ENCODE data around the gene PPP1R9A. TPM values are rescaled to one million over a fixed set of nuclear protein-coding genes. Genes with fewer than 3 reads are reported as not detected.
"Not testable (repeated sequence)": the region's sequence is repeated elsewhere in the genome, so short reads cannot be mapped to it uniquely, and the experiment has no call there.

Gene PPP1R9A
- total and polyA plus RNA-seq, 10 of the 15 experiments (the other 5 are each of a cell fraction or from before 2014, with no cell fraction given): 0.04 to 0.12 TPM; not detected in 8

- WGBS (ENCODE audit: insufficient coverage, insufficient replicate concordance, low lambda C conversion rate, missing lambda C conversion rate): 53% methylated on average over 5 of the region's 5 CpGs
- POLR2A ChIA-PET: not testable (repeated sequence)
Observed at GRCh38 chr7:94999601-95000000, 92.2 kb downstream of the PPP1R9A start.

DNA sequence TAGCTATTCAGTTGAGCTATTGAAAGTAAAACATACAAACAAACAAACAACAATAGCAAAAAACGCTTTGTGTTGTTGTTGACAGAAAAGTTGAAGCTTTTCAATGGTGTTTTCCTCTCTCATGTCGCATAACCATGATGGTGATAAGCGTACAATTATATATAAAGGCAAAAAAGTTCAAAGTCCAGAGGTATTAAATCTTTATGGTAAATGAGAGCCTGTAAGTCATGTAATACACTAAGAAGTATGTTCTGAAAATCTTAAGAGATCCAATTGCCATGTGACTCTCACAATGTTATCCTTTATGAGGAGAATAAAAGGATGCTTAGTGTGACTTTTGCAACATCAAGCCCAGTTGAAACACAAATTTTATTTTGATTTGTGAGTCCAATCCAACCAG lies 93.9 kb downstream of the PPP1R9A start:
- ChIA-PET POLR2A (no interaction called here), SMC1A (ENCODE audit: uncharacterized antibody, unreplicated experiment) (no interaction called here)
- in situ Hi-C loops (cut with MboI): no loop called here

More at GRCh38 chr7:94999601-95000000, 92.2 kb downstream of the PPP1R9A start:
- DNase-seq (ENCODE audit: low read depth, low spot score); FAIRE-seq; H4K20me1 ChIP-seq (ENCODE audit: control insufficient read depth, insufficient read depth); H3K9ac ChIP-seq (ENCODE audit: control insufficient read depth, insufficient read depth, low read length); ATAC-seq; H3K27me3 ChIP-seq (replicated peaks in 1 of 2; ENCODE audit: control insufficient read depth in 2 of 2, insufficient read depth in 2 of 2, low read length in 1 of 2); H3K36me3 ChIP-seq (ENCODE audit: control insufficient read depth in 2 of 2, insufficient read depth in 2 of 2, low read length in 1 of 2); intact Hi-C loops (cut with micrococcal nuclease; ENCODE audit: unreplicated experiment); BruUV-seq (replicated peaks); H3K79me2 ChIP-seq (ENCODE audit: control insufficient read depth, insufficient read depth, low read length); H3K27ac ChIP-seq (ENCODE audit: control insufficient read depth, insufficient read depth); H3K4me1 ChIP-seq (ENCODE audit: control insufficient read depth, insufficient read depth, low read length); H2AFZ ChIP-seq (ENCODE audit: control insufficient read depth, low read depth, low read length); H3K4me2 ChIP-seq (ENCODE audit: control insufficient read depth, insufficient read depth); H3K9me3 ChIP-seq (replicated peaks; ENCODE audit: control insufficient read depth, insufficient read depth, low read length); RAD21 ChIA-PET (ENCODE audit: unreplicated experiment); in situ Hi-C loops (cut with MboI); H3K4me3 ChIP-seq: not testable (repeated sequence)
- ChIA-PET CTCF (interaction anchor here (0.6 kb wide), 1 partner anchor 25 kb away, joined by 3 read pairs; no protein-coding TSS in a partner anchor), SMC1A (ENCODE audit: uncharacterized antibody, unreplicated experiment) (interaction anchor here (3.1 kb wide), 1 partner anchor 12 kb away, joined by 20 read pairs; no protein-coding TSS in a partner anchor)

More for the DNA sequence above, 93.9 kb downstream of the PPP1R9A start:
- ChIA-PET RAD21 (ENCODE audit: unreplicated experiment) (no interaction called here), CTCF (interaction anchor here (0.6 to 1.4 kb wide), 2 partner anchors 15 to 208 kb away, joined by 3 to 4 read pairs; no protein-coding TSS in a partner anchor)
- no peak for ATAC-seq
- no peak for FAIRE-seq
- H3K4me3 ChIP-seq: no peak overlapping the region
- BruUV-seq (replicated peaks): no TSS peak
- intact Hi-C loops (cut with micrococcal nuclease; ENCODE audit: unreplicated experiment): no loop called here
- no peak overlapping the region for H2AFZ ChIP-seq (ENCODE audit: control insufficient read depth, low read depth, low read length)
- TF ChIP-seq, protein P1, sequence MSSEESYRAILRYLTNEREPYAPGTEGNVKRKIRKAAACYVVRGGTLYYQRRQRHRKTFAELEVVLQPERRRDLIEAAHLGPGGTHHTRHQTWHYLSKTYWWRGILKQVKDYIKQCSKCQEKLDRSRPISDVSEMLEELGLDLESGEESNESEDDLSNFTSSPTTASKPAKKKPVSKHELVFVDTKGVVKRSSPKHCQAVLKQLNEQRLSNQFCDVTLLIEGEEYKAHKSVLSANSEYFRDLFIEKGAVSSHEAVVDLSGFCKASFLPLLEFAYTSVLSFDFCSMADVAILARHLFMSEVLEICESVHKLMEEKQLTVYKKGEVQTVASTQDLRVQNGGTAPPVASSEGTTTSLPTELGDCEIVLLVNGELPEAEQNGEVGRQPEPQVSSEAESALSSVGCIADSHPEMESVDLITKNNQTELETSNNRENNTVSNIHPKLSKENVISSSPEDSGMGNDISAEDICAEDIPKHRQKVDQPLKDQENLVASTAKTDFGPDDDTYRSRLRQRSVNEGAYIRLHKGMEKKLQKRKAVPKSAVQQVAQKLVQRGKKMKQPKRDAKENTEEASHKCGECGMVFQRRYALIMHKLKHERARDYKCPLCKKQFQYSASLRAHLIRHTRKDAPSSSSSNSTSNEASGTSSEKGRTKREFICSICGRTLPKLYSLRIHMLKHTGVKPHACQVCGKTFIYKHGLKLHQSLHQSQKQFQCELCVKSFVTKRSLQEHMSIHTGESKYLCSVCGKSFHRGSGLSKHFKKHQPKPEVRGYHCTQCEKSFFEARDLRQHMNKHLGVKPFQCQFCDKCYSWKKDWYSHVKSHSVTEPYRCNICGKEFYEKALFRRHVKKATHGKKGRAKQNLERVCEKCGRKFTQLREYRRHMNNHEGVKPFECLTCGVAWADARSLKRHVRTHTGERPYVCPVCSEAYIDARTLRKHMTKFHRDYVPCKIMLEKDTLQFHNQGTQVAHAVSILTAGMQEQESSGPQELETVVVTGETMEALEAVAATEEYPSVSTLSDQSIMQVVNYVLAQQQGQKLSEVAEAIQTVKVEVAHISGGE (CRISPR knock-in tag; IDR thresholded peaks at IDR 0.05): no peak
- no peak for TF ChIP-seq NKRF (conservative IDR thresholded peaks at IDR 0.05)
- no peaks in the 10 kb centered on the region for H3K4me1 ChIP-seq (ENCODE audit: control insufficient read depth, insufficient read depth, low read length)
- no peaks in the 10 kb centered on the region for H3K36me3 ChIP-seq (ENCODE audit: control insufficient read depth in 2 of 2, insufficient read depth in 2 of 2, low read length in 1 of 2)
- no peaks in the 10 kb centered on the region for H4K20me1 ChIP-seq (ENCODE audit: control insufficient read depth, insufficient read depth)
- no peak overlapping the region for H3K27ac ChIP-seq (ENCODE audit: control insufficient read depth, insufficient read depth)
- WGBS (ENCODE audit: insufficient coverage, insufficient replicate concordance, low lambda C conversion rate, missing lambda C conversion rate): 64% methylated on average over 3 of the region's 3 CpGs
- H3K9me3 ChIP-seq (replicated peaks; ENCODE audit: control insufficient read depth, insufficient read depth, low read length): no peaks in the 10 kb centered on the region
- H3K79me2 ChIP-seq (ENCODE audit: control insufficient read depth, insufficient read depth, low read length): no peaks in the 10 kb centered on the region
- no peak overlapping the region for H3K4me2 ChIP-seq (ENCODE audit: control insufficient read depth, insufficient read depth)
- no peaks in the 10 kb centered on the region for H3K27me3 ChIP-seq (replicated peaks in 1 of 2; ENCODE audit: control insufficient read depth in 2 of 2, insufficient read depth in 2 of 2, low read length in 1 of 2)
- H3K9ac ChIP-seq (ENCODE audit: control insufficient read depth, insufficient read depth, low read length): no peak overlapping the region
- DNase-seq (ENCODE audit: low read depth, low spot score): no peak

Data from GM12878 (cell line).